Keratinocyte (primary cell): ENCODE data around the gene FBLIM1. TPM values are rescaled to one million over a fixed set of nuclear protein-coding genes. Genes with fewer than 3 reads are reported as not detected.

Source experiments
- DNase-seq: peaks from one replicate; pipeline ENCODE4 v3.0.0-alpha.2; 2011; ENCODE audit warnings: low read depth, missing footprints, low spot score
- FAIRE-seq: peaks from 2 replicates; lab custom pipeline; 2011; peaks lifted over from hg19 to GRCh38; lab: Jason Lieb, UNC
- H2AFZ ChIP-seq: 2 replicates; pipeline ENCODE4 v1.6.0; 2012; ENCODE audit warnings: low read length, control low read depth, inconsistent platforms; ENCODE audit not compliant: control insufficient read depth
- H3K27ac ChIP-seq: 2 replicates; pipeline ENCODE4 v1.5.1; 2011; ENCODE audit warnings: low read length; ENCODE audit not compliant: control insufficient read depth, insufficient read depth
- H3K27me3 ChIP-seq: 3 replicates; pipeline ENCODE4 v1.6.0; 2011; ENCODE audit warnings: low read length; ENCODE audit not compliant: control insufficient read depth, insufficient read depth; ENCODE audit errors: extremely low read depth
- H3K36me3 ChIP-seq, 2 experiments: 2 replicates in 1 of 2; 3 replicates in 1 of 2; pipeline ENCODE4 v1.5.1; 2011; ENCODE audit warnings: low read length in 2 of 2, mild to moderate bottlenecking in 1 of 2; ENCODE audit not compliant: control insufficient read depth in 2 of 2, insufficient read depth in 2 of 2; ENCODE audit errors: extremely low read depth in 1 of 2
- H3K4me1 ChIP-seq: 3 replicates; pipeline ENCODE4 v1.5.1; 2011; ENCODE audit warnings: low read length; ENCODE audit not compliant: control insufficient read depth, insufficient read depth; ENCODE audit errors: extremely low read depth
- H3K4me2 ChIP-seq: 3 replicates; pipeline ENCODE4 v1.6.0; 2011; ENCODE audit warnings: low read depth, low read length; ENCODE audit not compliant: control insufficient read depth, insufficient read depth; ENCODE audit errors: extremely low read depth
- H3K4me3 ChIP-seq, 3 experiments: fragments of 200-600 bp in 1 of 3; sonication (generic) in 1 of 3; 2 replicates in 2 of 3; 3 replicates in 1 of 3; pipeline ENCODE4 v1.5.1; 2011 to 2016; ENCODE audit warnings: low read length in 3 of 3, mild to moderate bottlenecking in 3 of 3, control low read depth in 2 of 3, inconsistent platforms in 1 of 3, low read depth in 1 of 3, mixed read lengths in 1 of 3, mixed run types in 1 of 3, moderate library complexity in 1 of 3; ENCODE audit not compliant: control insufficient read depth in 2 of 3, insufficient read depth in 2 of 3; ENCODE audit errors: extremely low read depth in 1 of 3
- H3K79me2 ChIP-seq: 2 replicates; pipeline ENCODE4 v1.6.0; 2012; ENCODE audit warnings: low read length; ENCODE audit not compliant: control insufficient read depth, insufficient read depth
- H3K9ac ChIP-seq: 3 replicates; pipeline ENCODE4 v1.6.0; 2011; ENCODE audit warnings: low read length; ENCODE audit not compliant: control insufficient read depth, insufficient read depth; ENCODE audit errors: extremely low read depth
- H3K9me1 ChIP-seq: 3 replicates; pipeline ENCODE4 v1.6.0; 2011; ENCODE audit warnings: low read length; ENCODE audit not compliant: control insufficient read depth, insufficient read depth; ENCODE audit errors: extremely low read depth
- H3K9me3 ChIP-seq: 2 replicates; pipeline ENCODE4 v1.5.1; 2012; ENCODE audit warnings: low read depth, low read length; ENCODE audit not compliant: control insufficient read depth
- H4K20me1 ChIP-seq: 3 replicates; pipeline ENCODE4 v1.6.0; 2011; ENCODE audit warnings: low read length; ENCODE audit not compliant: control insufficient read depth, insufficient read depth; ENCODE audit errors: extremely low read depth
- EZH2 ChIP-seq: IDR thresholded peaks from one replicate; pipeline ENCODE4 v1.6.1; 2012; ENCODE audit warnings: inconsistent platforms, mild to moderate bottlenecking, low read length, moderate library complexity
- dilution Hi-C: fragments of 300-500 bp; cut with MboI; formaldehyde crosslinking; loops from one replicate; pipeline ENCODE4 v1.7.0; 2020; ENCODE audit warnings: low sequenced_read_pairs; ENCODE audit not compliant: extremely low pct_ligation_motif_present
- polyA plus RNA-seq, 5 experiments: library from polyadenylated mRNA; depleted of rRNA in 3 of 5; stranded (reverse) in 3 of 5; stranded (forward) in 1 of 5; unstranded in 1 of 5; fragments of >200 nt; gene quantifications; 1 replicate in 1 of 5; 2 replicates in 3 of 5; 3 replicates in 1 of 5; pipeline versions ENCODE4 v1.2.1 to v1.2.3, GENCODE V29; 2011 to 2012; ENCODE audit warnings: missing spikeins in 2 of 5, low read depth in 1 of 5, low replicate concordance in 1 of 5
- TF ChIP-seq, protein P1 (sequence below), 3 experiments: IDR thresholded peaks in 1 of 3; conservative IDR thresholded peaks in 1 of 3; optimal IDR thresholded peaks in 1 of 3; 2 replicates in 2 of 3; 3 replicates in 1 of 3; pipeline versions ENCODE3 to v1.5.1; 2011; ENCODE audit warnings: low read length in 3 of 3, mild to moderate bottlenecking in 3 of 3, moderate library complexity in 2 of 3, control low read depth in 1 of 3, inconsistent platforms in 1 of 3; ENCODE audit not compliant: insufficient read depth in 2 of 3; ENCODE audit errors: extremely low read depth in 1 of 3

FBLIM1 gene
- polyA plus RNA-seq, 1 donor (not counting 4 experiments of a cell fraction or from before 2014, with no cell fraction given), result 144 TPM

DNA sequence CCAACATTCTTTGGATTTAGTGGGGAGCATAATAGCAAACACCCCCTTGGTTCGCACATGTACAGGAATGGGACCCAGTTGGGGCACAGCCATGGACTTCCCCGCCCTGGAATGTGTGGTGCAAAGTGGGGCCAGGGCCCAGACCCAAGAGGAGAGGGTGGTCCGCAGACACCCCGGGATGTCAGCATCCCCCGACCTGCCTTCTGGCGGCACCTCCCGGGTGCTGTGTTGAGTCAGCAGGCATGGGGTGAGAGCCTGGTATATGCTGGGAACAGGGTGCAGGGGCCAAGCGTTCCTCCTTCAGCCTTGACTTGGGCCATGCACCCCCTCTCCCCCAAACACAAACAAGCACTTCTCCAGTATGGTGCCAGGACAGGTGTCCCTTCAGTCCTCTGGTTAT, 27.1 kb downstream of the FBLIM1 start:
- H3K4me2 ChIP-seq, result no peak overlapping the region

DNA sequence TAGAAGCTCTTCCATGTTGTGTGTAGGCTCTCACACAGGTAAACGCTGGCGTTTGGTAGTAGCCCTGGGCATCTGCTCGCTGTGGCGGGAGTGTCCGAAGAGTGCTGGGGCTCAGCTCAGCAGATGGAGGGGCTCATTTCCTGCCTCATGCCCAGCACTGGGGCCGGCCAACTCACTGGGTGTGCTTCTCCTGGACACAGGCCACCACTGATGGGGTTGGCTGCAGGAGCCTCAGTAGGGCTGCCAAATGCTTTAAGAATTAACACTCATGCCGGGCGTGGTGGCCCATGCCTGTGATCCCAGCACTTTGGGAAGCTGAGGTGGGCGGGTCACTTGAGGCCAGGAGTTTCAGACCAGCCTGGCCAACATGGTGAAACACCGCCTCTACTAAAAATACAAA, 28.0 kb downstream of the FBLIM1 start:
- Histone ChIP-seq H3K9me1 (no peaks in the 10 kb centered on the region), H3K27me3 (no peaks in the 10 kb centered on the region), H3K4me2 (no peak overlapping the region), H3K79me2 (no peaks in the 10 kb centered on the region), H4K20me1 (no peaks in the 10 kb centered on the region), H3K27ac (peak overlapping the region; percentile 38), H3K36me3 (peaks cover 21 to 22% of the 10 kb centered on the region in 2 experiments), H3K4me1 (peaks cover 19% of the 10 kb centered on the region), H3K4me3 (no peak overlapping the region), H3K9me3 (no peaks in the 10 kb centered on the region), H3K9ac (no peak overlapping the region), H2AFZ (no peak overlapping the region)
- TF ChIP-seq, protein P1, sequence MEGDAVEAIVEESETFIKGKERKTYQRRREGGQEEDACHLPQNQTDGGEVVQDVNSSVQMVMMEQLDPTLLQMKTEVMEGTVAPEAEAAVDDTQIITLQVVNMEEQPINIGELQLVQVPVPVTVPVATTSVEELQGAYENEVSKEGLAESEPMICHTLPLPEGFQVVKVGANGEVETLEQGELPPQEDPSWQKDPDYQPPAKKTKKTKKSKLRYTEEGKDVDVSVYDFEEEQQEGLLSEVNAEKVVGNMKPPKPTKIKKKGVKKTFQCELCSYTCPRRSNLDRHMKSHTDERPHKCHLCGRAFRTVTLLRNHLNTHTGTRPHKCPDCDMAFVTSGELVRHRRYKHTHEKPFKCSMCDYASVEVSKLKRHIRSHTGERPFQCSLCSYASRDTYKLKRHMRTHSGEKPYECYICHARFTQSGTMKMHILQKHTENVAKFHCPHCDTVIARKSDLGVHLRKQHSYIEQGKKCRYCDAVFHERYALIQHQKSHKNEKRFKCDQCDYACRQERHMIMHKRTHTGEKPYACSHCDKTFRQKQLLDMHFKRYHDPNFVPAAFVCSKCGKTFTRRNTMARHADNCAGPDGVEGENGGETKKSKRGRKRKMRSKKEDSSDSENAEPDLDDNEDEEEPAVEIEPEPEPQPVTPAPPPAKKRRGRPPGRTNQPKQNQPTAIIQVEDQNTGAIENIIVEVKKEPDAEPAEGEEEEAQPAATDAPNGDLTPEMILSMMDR (optimal IDR thresholded peaks at IDR 0.05 in 1 of 3, IDR thresholded peaks at IDR 0.05 in 1 of 3, conservative IDR thresholded peaks at IDR 0.05 in 1 of 3; ENCODE audit: extremely low read depth in 1 of 3, insufficient read depth in 2 of 3, low read length in 3 of 3), result no peak
- TF ChIP-seq EZH2, result no peak
- dilution Hi-C loops, result no loop called here
- FAIRE-seq (peak; percentile 9), DNase-seq (no peak)

More for the DNA sequence above, 27.1 kb downstream of the FBLIM1 start:
- no peak for DNase-seq
- H3K9me3 ChIP-seq, result no peaks in the 10 kb centered on the region
- H3K27ac ChIP-seq, result no peak overlapping the region
- H3K79me2 ChIP-seq, result no peaks in the 10 kb centered on the region
- no peak for TF ChIP-seq EZH2
- TF ChIP-seq, protein P1 (optimal IDR thresholded peaks at IDR 0.05 in 1 of 3, IDR thresholded peaks at IDR 0.05 in 1 of 3, conservative IDR thresholded peaks at IDR 0.05 in 1 of 3; ENCODE audit: extremely low read depth in 1 of 3, insufficient read depth in 2 of 3, low read length in 3 of 3), result no peak
- peaks cover 19% of the 10 kb centered on the region for H3K4me1 ChIP-seq
- dilution Hi-C loops, result no loop called here
- H3K4me3 ChIP-seq, result no peak overlapping the region
- no peaks in the 10 kb centered on the region for H3K9me1 ChIP-seq
- no peak overlapping the region for H2AFZ ChIP-seq
- H3K9ac ChIP-seq, result no peak overlapping the region
- no peaks in the 10 kb centered on the region for H4K20me1 ChIP-seq
- FAIRE-seq, result no peak
- H3K27me3 ChIP-seq, result no peaks in the 10 kb centered on the region
- peaks cover 26% of the 10 kb centered on the region in 2 experiments for H3K36me3 ChIP-seq
